Measurements from ENCODE around the gene KANK2.

The KANK2 gene

DNA sequence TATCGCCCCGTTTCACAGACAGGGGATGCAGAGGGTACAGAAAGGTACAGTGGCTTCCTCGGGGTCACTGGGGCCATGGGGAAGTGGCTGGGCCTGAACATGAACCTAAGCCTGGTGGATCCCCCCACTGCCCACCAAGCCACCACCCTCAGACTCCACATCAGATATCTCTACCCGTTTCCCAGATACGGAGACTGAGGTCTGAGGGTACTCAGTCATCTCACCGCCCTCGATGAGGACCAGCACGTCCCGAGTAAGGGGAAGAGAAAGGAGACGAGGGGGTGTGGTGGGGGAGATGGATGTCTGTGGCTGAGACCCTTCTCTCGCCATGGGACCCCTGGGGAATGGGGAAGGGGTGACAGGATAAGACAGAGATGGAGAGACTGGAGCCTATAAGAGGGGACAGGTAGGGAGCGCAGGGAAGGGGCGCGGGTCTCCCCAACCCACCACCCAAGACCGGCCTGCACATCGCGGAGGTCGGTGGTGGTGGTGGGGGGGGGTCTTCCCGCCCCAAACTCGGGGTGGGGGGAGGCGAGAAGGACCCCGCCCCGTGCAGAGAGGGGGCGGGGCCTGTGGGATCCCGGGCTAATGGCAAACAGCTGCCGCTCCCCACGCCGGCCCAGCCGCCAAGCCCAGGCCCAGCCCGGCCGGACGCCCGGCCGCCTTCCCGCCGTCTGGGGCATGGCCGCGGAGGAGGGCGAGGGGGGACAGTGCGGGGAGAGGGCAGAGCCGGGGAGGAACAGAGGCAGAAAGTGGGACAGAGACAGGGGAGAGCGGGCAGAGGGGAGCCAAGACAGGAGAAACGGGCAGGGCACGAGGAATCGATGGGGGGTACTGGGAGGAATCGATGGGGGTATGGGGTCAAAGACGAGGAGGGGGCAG is 698 bp downstream of the KANK2 start:
- H3K27ac ChIP-seq (ENCODE audit: low read length): peak overlapping the region; percentile 88
- peaks cover 59% of the 10 kb centered on the region for H3K4me1 ChIP-seq (ENCODE audit: control insufficient read depth, insufficient read depth, low read length)
- no peaks in the 10 kb centered on the region for H3K9me3 ChIP-seq (ENCODE audit: control insufficient read depth in 2 of 2, low read length in 2 of 2)
- no peaks in the 10 kb centered on the region for H3K27me3 ChIP-seq (ENCODE audit: control insufficient read depth in 1 of 2, insufficient read depth in 2 of 2, low read length in 2 of 2)
- peak overlapping the region; percentile 83 to 96 for H3K4me3 ChIP-seq (ENCODE audit: low read length in 2 of 2)
- peaks cover 17 to 18% of the 10 kb centered on the region in 2 donors for H3K36me3 ChIP-seq (ENCODE audit: control insufficient read depth in 2 of 2, insufficient read depth in 2 of 2, low read length in 2 of 2)
- peak overlapping the region; percentile 84 for H3K9ac ChIP-seq (ENCODE audit: low read length in 2 of 2)

DNA sequence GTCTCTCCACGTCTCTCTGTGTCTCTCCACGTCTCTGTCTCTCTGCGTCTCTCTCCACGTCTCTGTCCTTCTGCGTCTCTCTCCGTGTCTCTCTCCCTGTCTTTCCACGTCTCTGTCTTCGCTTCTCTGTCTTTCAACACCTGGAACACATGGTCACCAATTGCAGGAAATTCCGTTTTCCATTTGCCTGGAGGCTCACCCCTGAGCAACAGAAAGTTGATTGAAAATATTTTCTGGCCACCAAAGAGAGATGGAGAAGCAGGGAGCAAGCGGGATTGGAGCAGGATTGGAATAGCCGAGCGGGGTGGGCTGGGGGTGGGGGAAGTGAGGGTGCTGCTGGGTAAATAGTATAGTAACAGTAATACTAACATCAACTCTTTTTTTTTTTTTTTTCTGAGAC is 1.7 kb downstream of the KANK2 start:
- peaks cover 17 to 22% of the 10 kb centered on the region in 2 donors for H3K36me3 ChIP-seq (ENCODE audit: control insufficient read depth in 2 of 2, insufficient read depth in 2 of 2, low read length in 2 of 2)
- no peaks in the 10 kb centered on the region for H3K27me3 ChIP-seq (ENCODE audit: control insufficient read depth in 1 of 2, insufficient read depth in 2 of 2, low read length in 2 of 2)
- peak overlapping the region; percentile 57 to 96 for H3K4me3 ChIP-seq (ENCODE audit: low read length in 2 of 2)
- peaks cover 62% of the 10 kb centered on the region for H3K4me1 ChIP-seq (ENCODE audit: control insufficient read depth, insufficient read depth, low read length)
- H3K9ac ChIP-seq (ENCODE audit: low read length in 2 of 2): peak overlapping the region; percentile 50 to 62
- H3K9me3 ChIP-seq (ENCODE audit: control insufficient read depth in 2 of 2, low read length in 2 of 2): no peaks in the 10 kb centered on the region
- H3K27ac ChIP-seq (ENCODE audit: low read length): peak overlapping the region; percentile 76

DNA sequence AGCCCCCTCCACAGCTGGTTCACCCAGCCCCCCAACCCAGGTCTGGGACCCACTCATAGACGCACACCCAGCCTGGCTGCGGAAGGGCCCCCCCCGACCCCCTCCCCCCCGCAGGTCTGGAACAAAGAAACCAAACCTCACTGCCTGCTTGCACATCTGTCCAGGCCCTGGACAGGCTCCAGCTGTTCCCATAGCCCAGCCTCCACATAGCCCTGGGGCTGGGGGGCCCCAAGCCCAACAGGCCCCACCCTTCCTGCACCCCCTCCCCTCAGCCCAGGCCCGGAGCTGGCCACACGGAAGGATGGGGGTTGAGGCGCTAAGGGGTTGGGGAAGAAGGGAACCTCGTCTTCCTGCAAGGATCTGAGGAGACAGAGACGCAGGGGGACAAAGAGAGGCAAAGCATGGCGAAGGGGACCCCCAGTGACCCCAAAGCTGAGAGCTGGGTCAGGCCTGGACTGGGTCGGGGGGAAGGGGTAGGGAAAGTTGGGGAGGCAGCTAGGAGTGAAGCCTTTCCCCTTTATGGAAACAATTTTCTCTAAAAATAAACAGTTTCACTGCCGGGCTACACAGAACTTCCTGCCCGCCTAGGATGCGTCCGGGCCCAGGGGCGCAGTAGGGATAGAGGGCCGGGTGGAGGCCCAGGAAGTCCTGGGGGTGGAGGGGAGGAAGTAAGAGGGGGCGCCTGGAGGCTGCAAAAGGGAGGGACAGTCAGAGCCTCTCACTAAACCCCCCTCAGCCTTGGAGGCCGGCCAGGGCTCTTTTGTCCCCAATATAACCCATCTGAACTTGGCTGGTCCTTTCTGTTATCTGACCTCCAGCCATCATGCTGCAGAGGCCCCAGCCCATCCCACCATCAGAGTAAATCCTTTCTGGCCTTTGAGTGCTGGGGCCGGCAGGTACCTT is 2.4 kb downstream of the KANK2 start:
- Histone ChIP-seq H3K9me3 (ENCODE audit: control insufficient read depth in 2 of 2, low read length in 2 of 2) (no peaks in the 10 kb centered on the region), H3K4me1 (ENCODE audit: control insufficient read depth, insufficient read depth, low read length) (peaks cover 69% of the 10 kb centered on the region), H3K27ac (ENCODE audit: low read length) (peak overlapping the region; percentile 76), H3K36me3 (ENCODE audit: control insufficient read depth in 2 of 2, insufficient read depth in 2 of 2, low read length in 2 of 2) (peaks cover 17 to 26% of the 10 kb centered on the region in 2 donors), H3K27me3 (ENCODE audit: control insufficient read depth in 1 of 2, insufficient read depth in 2 of 2, low read length in 2 of 2) (no peaks in the 10 kb centered on the region), H3K9ac (ENCODE audit: low read length in 2 of 2) (peak overlapping the region; percentile 50 to 66), H3K4me3 (ENCODE audit: low read length in 2 of 2) (peak overlapping the region; percentile 57 to 96)

DNA sequence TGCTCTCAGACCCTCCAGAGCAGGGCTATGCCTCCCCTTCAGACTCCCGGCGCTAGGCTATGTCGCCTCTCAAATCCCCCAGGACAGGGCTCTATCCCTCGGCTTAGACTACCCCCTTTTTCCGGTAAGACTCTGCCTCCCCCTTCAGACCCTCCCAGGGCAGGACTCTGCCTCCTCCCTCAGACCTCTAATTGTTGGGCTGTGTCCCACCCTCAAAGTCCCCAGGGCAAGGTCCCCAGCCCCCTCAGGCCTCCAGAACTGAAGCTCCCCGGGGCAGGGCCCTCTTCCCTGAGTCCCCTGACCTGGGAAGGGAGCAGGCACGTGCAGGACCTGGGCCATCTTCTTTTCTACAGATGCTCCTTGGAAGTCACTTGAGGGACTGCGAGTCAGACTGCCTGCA is 3.2 kb downstream of the KANK2 start:
- H3K9me3 ChIP-seq (ENCODE audit: control insufficient read depth in 2 of 2, low read length in 2 of 2): no peaks in the 10 kb centered on the region
- peak overlapping the region; percentile 57 to 96 for H3K4me3 ChIP-seq (ENCODE audit: low read length in 2 of 2)
- H3K9ac ChIP-seq (ENCODE audit: low read length in 2 of 2): peak overlapping the region; percentile 47 to 50
- peaks cover 17 to 26% of the 10 kb centered on the region in 2 donors for H3K36me3 ChIP-seq (ENCODE audit: control insufficient read depth in 2 of 2, insufficient read depth in 2 of 2, low read length in 2 of 2)
- H3K27me3 ChIP-seq (ENCODE audit: control insufficient read depth in 1 of 2, insufficient read depth in 2 of 2, low read length in 2 of 2): no peaks in the 10 kb centered on the region
- peak overlapping the region; percentile 76 for H3K27ac ChIP-seq (ENCODE audit: low read length)
- H3K4me1 ChIP-seq (ENCODE audit: control insufficient read depth, insufficient read depth, low read length): peaks cover 76% of the 10 kb centered on the region

DNA sequence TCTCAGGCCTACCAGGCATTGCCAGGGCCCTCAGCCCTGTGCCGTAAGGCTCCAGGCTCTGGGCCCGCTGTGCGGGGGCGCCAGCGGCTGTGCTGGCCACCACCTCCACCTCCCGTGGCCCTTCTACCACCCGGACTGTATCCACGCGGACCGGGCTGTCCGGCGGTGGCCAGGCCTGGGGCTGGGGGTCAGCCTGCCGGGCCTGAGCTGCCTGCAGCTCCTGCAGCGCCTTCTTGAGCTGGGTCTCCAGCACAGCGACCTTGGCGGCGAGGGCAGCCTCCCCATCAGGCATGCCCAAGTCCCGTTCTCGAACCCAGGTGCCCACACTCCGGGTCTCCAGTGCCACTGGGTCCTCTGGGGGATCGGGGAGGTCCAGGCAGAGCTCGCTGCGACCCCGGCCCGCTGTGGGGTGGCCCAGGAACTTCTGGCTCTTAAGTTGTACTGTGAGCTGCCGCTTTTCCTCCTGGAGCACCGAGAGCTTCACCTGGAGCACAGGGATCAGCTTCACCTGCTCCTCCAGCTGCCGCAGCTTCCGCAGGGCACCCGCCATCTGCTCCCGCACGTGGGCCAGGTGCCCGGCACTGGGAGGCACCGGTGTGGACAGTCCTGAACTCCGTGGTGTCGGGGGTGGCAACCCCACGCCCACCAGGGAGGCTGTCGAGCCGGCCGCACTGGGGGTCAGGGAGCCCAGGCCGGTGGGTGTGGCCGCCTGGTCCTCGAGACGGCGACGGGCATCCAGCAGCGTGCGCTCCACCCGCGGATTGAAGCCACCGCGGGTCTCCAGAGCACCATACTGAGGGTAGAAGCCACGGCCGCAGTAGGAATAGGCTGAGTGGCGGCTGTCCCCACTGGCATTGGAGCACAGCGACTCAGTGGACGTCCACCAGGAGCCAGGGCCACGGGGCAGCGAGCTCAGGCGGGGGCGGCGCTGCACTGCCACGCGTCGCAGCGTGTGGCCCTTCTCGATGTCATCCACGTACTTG is 4.1 kb downstream of the KANK2 start:
- peak overlapping the region in 1 of 2 donors; percentile 47 for H3K9ac ChIP-seq (ENCODE audit: low read length in 2 of 2)
- no peaks in the 10 kb centered on the region for H3K9me3 ChIP-seq (ENCODE audit: control insufficient read depth in 2 of 2, low read length in 2 of 2)
- H3K36me3 ChIP-seq (ENCODE audit: control insufficient read depth in 2 of 2, insufficient read depth in 2 of 2, low read length in 2 of 2): peaks cover 17 to 28% of the 10 kb centered on the region in 2 donors
- peak overlapping the region in 1 of 2 donors; percentile 96 for H3K4me3 ChIP-seq (ENCODE audit: low read length in 2 of 2)
- no peaks in the 10 kb centered on the region for H3K27me3 ChIP-seq (ENCODE audit: control insufficient read depth in 1 of 2, insufficient read depth in 2 of 2, low read length in 2 of 2)
- H3K4me1 ChIP-seq (ENCODE audit: control insufficient read depth, insufficient read depth, low read length): peaks cover 75% of the 10 kb centered on the region
- peak overlapping the region; percentile 76 for H3K27ac ChIP-seq (ENCODE audit: low read length)

DNA sequence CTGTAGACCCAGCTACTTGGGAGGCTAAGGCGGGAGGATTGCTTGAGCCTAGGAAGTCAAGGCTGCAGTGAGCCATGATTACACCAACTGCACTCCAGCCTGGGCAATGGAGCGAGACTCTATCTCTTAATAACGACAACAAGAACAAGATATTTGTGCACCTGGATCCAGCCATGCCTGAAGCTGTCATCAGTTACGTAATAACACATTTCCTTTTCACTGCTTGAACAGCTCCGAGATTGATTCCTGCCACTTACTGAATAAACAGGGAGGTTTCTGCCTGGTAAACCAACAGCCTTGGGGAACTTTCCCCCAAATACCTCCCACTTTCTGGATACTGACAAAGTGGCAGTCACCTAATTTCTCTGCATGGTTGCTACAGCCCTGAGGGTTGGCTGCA is 5.4 kb downstream of the KANK2 start:
- peaks cover 80% of the 10 kb centered on the region for H3K4me1 ChIP-seq (ENCODE audit: control insufficient read depth, insufficient read depth, low read length)
- H3K36me3 ChIP-seq (ENCODE audit: control insufficient read depth in 2 of 2, insufficient read depth in 2 of 2, low read length in 2 of 2): peaks cover 25 to 32% of the 10 kb centered on the region in 2 donors
- no peaks in the 10 kb centered on the region for H3K9me3 ChIP-seq (ENCODE audit: control insufficient read depth in 2 of 2, low read length in 2 of 2)
- peak overlapping the region; percentile 70 for H3K27ac ChIP-seq (ENCODE audit: low read length)
- peak overlapping the region; percentile 25 to 40 for H3K4me3 ChIP-seq (ENCODE audit: low read length in 2 of 2)
- H3K9ac ChIP-seq (ENCODE audit: low read length in 2 of 2): no peak overlapping the region
- H3K27me3 ChIP-seq (ENCODE audit: control insufficient read depth in 1 of 2, insufficient read depth in 2 of 2, low read length in 2 of 2): no peaks in the 10 kb centered on the region

DNA sequence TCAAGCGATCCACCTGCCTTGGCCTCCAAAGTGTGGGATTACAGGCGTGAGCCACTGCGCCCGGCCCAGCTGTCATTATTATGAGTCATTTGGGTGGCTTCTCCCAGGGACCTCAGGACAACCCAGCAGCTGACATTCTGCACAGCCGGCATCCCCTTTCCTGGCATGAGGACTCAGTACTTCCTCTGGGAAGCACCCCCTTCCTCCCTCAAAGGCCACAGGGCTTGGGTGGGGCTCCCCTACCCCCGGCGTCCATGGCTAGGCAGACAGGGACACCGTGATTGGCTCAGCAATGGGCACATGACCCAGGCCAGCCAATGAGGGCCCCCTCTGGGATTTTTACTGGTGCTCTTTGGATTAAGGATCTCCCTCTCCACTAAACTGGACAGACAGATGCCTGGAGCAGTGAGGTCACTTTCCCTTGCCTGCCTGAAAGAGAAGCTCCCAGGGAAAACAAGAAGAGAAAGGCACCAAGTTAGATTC is 6.0 kb downstream of the KANK2 start:
- Histone ChIP-seq H3K9me3 (ENCODE audit: control insufficient read depth in 2 of 2, low read length in 2 of 2) (no peaks in the 10 kb centered on the region), H3K36me3 (ENCODE audit: control insufficient read depth in 2 of 2, insufficient read depth in 2 of 2, low read length in 2 of 2) (peaks cover 25 to 32% of the 10 kb centered on the region in 2 donors), H3K4me1 (ENCODE audit: control insufficient read depth, insufficient read depth, low read length) (peaks cover 83% of the 10 kb centered on the region), H3K27me3 (ENCODE audit: control insufficient read depth in 1 of 2, insufficient read depth in 2 of 2, low read length in 2 of 2) (no peaks in the 10 kb centered on the region), H3K27ac (ENCODE audit: low read length) (peak overlapping the region; percentile 70), H3K4me3 (ENCODE audit: low read length in 2 of 2) (peak overlapping the region; percentile 25 to 40), H3K9ac (ENCODE audit: low read length in 2 of 2) (no peak overlapping the region)

DNA sequence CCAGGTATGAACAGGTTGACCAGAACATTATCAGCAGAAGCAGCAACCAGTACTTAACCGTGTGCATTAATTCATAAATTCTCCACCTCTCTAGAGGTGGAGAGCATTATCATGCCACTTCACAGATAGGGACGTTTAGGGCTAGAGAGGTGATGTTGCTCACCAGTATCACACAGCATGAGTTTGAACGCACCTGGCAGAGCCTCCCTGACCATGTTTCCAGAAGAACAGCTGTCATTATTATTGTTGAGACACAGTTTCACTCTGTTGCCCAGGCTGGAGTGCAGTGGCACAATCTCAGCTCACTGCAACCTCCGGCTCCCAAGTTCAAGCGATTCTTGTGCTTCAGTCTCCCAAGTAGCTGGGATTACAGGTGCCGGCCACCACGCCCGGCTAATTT is 6.8 kb downstream of the KANK2 start:
- H3K4me1 ChIP-seq (ENCODE audit: control insufficient read depth, insufficient read depth, low read length): peaks cover 81% of the 10 kb centered on the region
- H3K36me3 ChIP-seq (ENCODE audit: control insufficient read depth in 2 of 2, insufficient read depth in 2 of 2, low read length in 2 of 2): peaks cover 29 to 36% of the 10 kb centered on the region in 2 donors
- H3K9me3 ChIP-seq (ENCODE audit: control insufficient read depth in 2 of 2, low read length in 2 of 2): no peaks in the 10 kb centered on the region
- H3K9ac ChIP-seq (ENCODE audit: low read length in 2 of 2): peak overlapping the region in 1 of 2 donors; percentile 47
- H3K27ac ChIP-seq (ENCODE audit: low read length): peak overlapping the region; percentile 49
- H3K4me3 ChIP-seq (ENCODE audit: low read length in 2 of 2): peak overlapping the region in 1 of 2 donors; percentile 29
- H3K27me3 ChIP-seq (ENCODE audit: control insufficient read depth in 1 of 2, insufficient read depth in 2 of 2, low read length in 2 of 2): no peaks in the 10 kb centered on the region

DNA sequence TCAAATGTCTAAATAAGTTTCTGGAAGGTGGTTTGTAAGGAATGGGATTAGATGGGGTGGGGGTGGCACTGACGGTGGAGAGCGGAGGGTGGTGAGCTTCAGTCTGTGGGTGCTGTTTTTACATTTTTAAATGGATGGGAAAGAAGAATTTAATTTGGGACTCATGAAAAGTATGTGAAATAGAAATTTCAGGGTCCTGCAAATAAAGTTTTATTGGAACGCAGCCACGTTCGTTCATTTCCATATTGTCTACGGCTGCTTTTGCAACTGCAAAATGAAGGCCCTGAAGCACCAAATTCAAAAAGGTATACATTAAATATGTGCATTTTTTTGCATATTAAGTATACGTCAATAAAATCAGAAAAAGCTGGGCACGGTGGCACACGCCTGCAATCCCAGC is 9.9 kb downstream of the KANK2 start:
- Histone ChIP-seq H3K36me3 (ENCODE audit: control insufficient read depth in 2 of 2, insufficient read depth in 2 of 2, low read length in 2 of 2) (peaks cover 22 to 33% of the 10 kb centered on the region in 2 donors), H3K27ac (ENCODE audit: low read length) (peak overlapping the region; percentile 24), H3K9me3 (ENCODE audit: control insufficient read depth in 2 of 2, low read length in 2 of 2) (peaks cover 0 to 2% of the 10 kb centered on the region in 2 donors), H3K4me1 (ENCODE audit: control insufficient read depth, insufficient read depth, low read length) (peaks cover 69% of the 10 kb centered on the region), H3K4me3 (ENCODE audit: low read length in 2 of 2) (no peak overlapping the region), H3K9ac (ENCODE audit: low read length in 2 of 2) (no peak overlapping the region), H3K27me3 (ENCODE audit: control insufficient read depth in 1 of 2, insufficient read depth in 2 of 2, low read length in 2 of 2) (no peaks in the 10 kb centered on the region)
